MCF 10A (cell line): ENCODE results near the gene LTBR. TPM values are rescaled to one million over a fixed set of nuclear protein-coding genes. Genes with fewer than 3 reads are reported as not detected.

Experiments
- BruUV-seq: library from RNA; stranded (reverse); fragments of 400-500 nt; replicated peaks from 2 replicates; lab custom pipeline; 2021; lab: Mats Ljungman, UMichigan
- CTCF ChIA-PET: fragments of 300-600 bp; sonication (Branson Sonifier 250); formaldehyde crosslinking; extraction: SDS; loops from one replicate; lab custom pipeline; 2021; ENCODE audit warnings: antibody characterized with exemption, inconsistent platforms; lab: Yijun Ruan, JAX
- POLR2A ChIA-PET: fragments of 300-600, 350-650 bp; sonication (Branson Sonifier 250); formaldehyde crosslinking; extraction: SDS; loops from one replicate; lab custom pipeline; 2020; ENCODE audit warnings: antibody characterized with exemption, inconsistent platforms; lab: Yijun Ruan, JAX
- DNase-seq: peaks from one replicate; pipeline ENCODE4 v3.0.0-alpha.2; 2018; ENCODE audit not compliant: unreplicated experiment
- H3K27ac Mint-ChIP-seq: one replicate; pipeline ENCODE4 v1.8.0; 2022; ENCODE audit warnings: mild to moderate bottlenecking, low read depth, mixed read lengths; ENCODE audit not compliant: unreplicated experiment
- H3K27me3 Mint-ChIP-seq: one replicate; pipeline ENCODE4 v1.8.0; 2022; ENCODE audit warnings: mixed read lengths; ENCODE audit not compliant: insufficient read depth, unreplicated experiment
- H3K36me3 Mint-ChIP-seq: one replicate; pipeline ENCODE4 v1.8.0; 2022; ENCODE audit warnings: mild to moderate bottlenecking, moderate library complexity, mixed read lengths; ENCODE audit not compliant: insufficient read depth, unreplicated experiment
- H3K4me1 Mint-ChIP-seq: one replicate; pipeline ENCODE4 v1.8.0; 2022; ENCODE audit warnings: mixed read lengths; ENCODE audit not compliant: insufficient read depth, unreplicated experiment
- H3K4me3 Mint-ChIP-seq: one replicate; pipeline ENCODE4 v1.8.0; 2022; ENCODE audit warnings: mild to moderate bottlenecking, moderate library complexity, mixed read lengths; ENCODE audit not compliant: unreplicated experiment
- H3K9me3 Mint-ChIP-seq: one replicate; pipeline ENCODE4 v1.8.0; 2022; ENCODE audit warnings: mixed read lengths; ENCODE audit not compliant: unreplicated experiment
- CTCF ChIP-seq: fragments of 200-600 bp; IDR thresholded peaks from one replicate; pipeline ENCODE4 v1.8.0; 2022; ENCODE audit warnings: antibody characterized with exemption, mild to moderate bottlenecking; ENCODE audit not compliant: unreplicated experiment
- intact Hi-C: fragments of 100-400 bp; cut with micrococcal nuclease; formaldehyde crosslinking; loops from 2 replicates; pipeline ENCODE4 v1.14.1; 2022
- total RNA-seq: library from RNA; stranded (reverse); gene quantifications from 2 replicates; pipeline ENCODE4 v1.2.3, GENCODE V29; 2022

The LTBR gene
- total RNA-seq, 1 experiment from 2014 or later: 169 TPM

GRCh38 chr12:6340745-6341416 lies 43.1 kb upstream of the LTBR start:
- H3K9me3 Mint-ChIP-seq: no peaks in the 10 kb centered on the region
- POLR2A ChIA-PET: interaction anchor here (0.7 to 24.1 kb wide), 10 partner anchors 8 to 62 kb away, joined by 3 to 739 read pairs (median 4); partner anchors contain the start of genes LTBR and SCNN1A

GRCh38 chr12:6341417-6342139 lies 42.4 kb upstream of the LTBR start, which contains the start of gene TNFRSF1A:
Gene TNFRSF1A, minus strand, starts transcription at chr12:6342076. Its CDS starts 262 bp downstream, at chr12:6341814.
- peaks cover 37% of the 10 kb centered on the region for H3K4me1 Mint-ChIP-seq
- TF ChIP-seq CTCF: no peak
- H3K4me3 Mint-ChIP-seq: no peak within 1 kb of the TSS
- CTCF ChIA-PET: interaction anchor here (0.6 to 0.8 kb wide), 5 partner anchors 15 to 235 kb away, joined by 3 to 5 read pairs (median 4); no protein-coding TSS in a partner anchor
- DNase-seq: peak; percentile 89
- intact Hi-C loops: no loop called here
- H3K27ac Mint-ChIP-seq: no peak within 1 kb of the TSS
- BruUV-seq: TSS peak; percentile 72
- H3K36me3 Mint-ChIP-seq: peaks cover 35% of the 10 kb centered on the region
- POLR2A ChIA-PET: interaction anchor here (0.6 to 24.1 kb wide), 20 partner anchors 7 to 110 kb away, joined by 3 to 739 read pairs (median 4); partner anchors contain the start of genes LTBR, SCNN1A and TAPBPL
- H3K9me3 Mint-ChIP-seq: no peaks in the 10 kb centered on the region
- no peaks in the 10 kb centered on the region for H3K27me3 Mint-ChIP-seq

More at GRCh38 chr12:6340745-6341416, 43.1 kb upstream of the LTBR start:
- no TSS peak for BruUV-seq
- Mint-ChIP-seq H3K27me3 (no peaks in the 10 kb centered on the region), H3K4me1 (peaks cover 30% of the 10 kb centered on the region), H3K4me3 (no peak overlapping the region), H3K27ac (no peak overlapping the region), H3K36me3 (peaks cover 28% of the 10 kb centered on the region)
- no peak for DNase-seq
- intact Hi-C loops: no loop called here
- CTCF ChIA-PET: interaction anchor here (0.6 to 1.9 kb wide), 9 partner anchors 14 to 236 kb away, joined by 3 to 10 read pairs (median 3); partner anchors contain the start of gene LTBR
- no peak for TF ChIP-seq CTCF

GRCh38 chr12:6342140-6342889 lies 41.6 kb upstream of the LTBR start:
- Mint-ChIP-seq H3K4me1 (peaks cover 44% of the 10 kb centered on the region), H3K27me3 (no peaks in the 10 kb centered on the region), H3K27ac (no peak overlapping the region), H3K4me3 (no peak overlapping the region), H3K36me3 (peaks cover 43% of the 10 kb centered on the region), H3K9me3 (no peaks in the 10 kb centered on the region)
- DNase-seq: no peak
- ChIA-PET CTCF (interaction anchor here (0.6 to 0.8 kb wide), 3 partner anchors 25 to 54 kb away, joined by 4 to 5 read pairs (median 4); no protein-coding TSS in a partner anchor), POLR2A (interaction anchor here (0.6 to 24.1 kb wide), 14 partner anchors 8 to 109 kb away, joined by 3 to 739 read pairs (median 6); partner anchors contain the start of genes LTBR, SCNN1A and TAPBPL)
- TF ChIP-seq CTCF: no peak
- BruUV-seq: no TSS peak
- intact Hi-C loops: no loop called here
